ENCODE results near the gene LCT. TPM values are rescaled to one million over a fixed set of nuclear protein-coding genes. Genes with fewer than 3 reads are reported as not detected.

The LCT gene
- total and polyA plus RNA-seq, 2 of the 13 experiments (the other 11 are each of a cell fraction or from before 2014, with no cell fraction given), result not detected

- TF ChIP-seq ZBED4 (CRISPR knock-in tag; IDR thresholded peaks at IDR 0.05; ENCODE audit: borderline replicate concordance), result no peak
- TF ChIP-seq ARID4A (CRISPR knock-in tag; IDR thresholded peaks at IDR 0.05; ENCODE audit: borderline replicate concordance), result peak; percentile 92
- TF ChIP-seq IRX3 (CRISPR knock-in tag; IDR thresholded peaks at IDR 0.05; ENCODE audit: borderline replicate concordance, low read depth), result peak; percentile 12; the same call in 1 of the 2 replicates
- TF ChIP-seq ZZZ3 (CRISPR knock-in tag; IDR thresholded peaks at IDR 0.05; ENCODE audit: borderline replicate concordance), result peak; percentile 45; the same call in 1 of the 2 replicates
- TF ChIP-seq ZSCAN20 (CRISPR knock-in tag; IDR thresholded peaks at IDR 0.05; ENCODE audit: borderline replicate concordance), result peak; percentile 60; the same call in 1 of the 2 replicates
- TF ChIP-seq ZNF451 (CRISPR knock-in tag; IDR thresholded peaks at IDR 0.05), result no peak; the same call in 1 of the 2 replicates
- TF ChIP-seq ZSCAN22 (CRISPR knock-in tag; IDR thresholded peaks at IDR 0.05), result 0 out of 2 replicates have a peak, but pooled peaks have one; percentile 20
- peak; percentile 61 for TF ChIP-seq HMG20B (CRISPR knock-in tag; conservative IDR thresholded peaks at IDR 0.05)
- TF ChIP-seq MED8 (CRISPR knock-in tag; IDR thresholded peaks at IDR 0.05; ENCODE audit: insufficient replicate concordance), result peak; percentile 23
- peak; percentile 48 for TF ChIP-seq AGO1 (IDR thresholded peaks at IDR 0.05; ENCODE audit: low read depth, low read length, poor library complexity, severe bottlenecking)
- TF ChIP-seq TCF12 (IDR thresholded peaks at IDR 0.05), result no peak
- no peak; the same call in none of the 2 replicates for TF ChIP-seq TCF12 (CRISPR knock-in tag; IDR thresholded peaks at IDR 0.05)
- TF ChIP-seq SNAPC4 (CRISPR knock-in tag; IDR thresholded peaks at IDR 0.05), result peak; percentile 86
- TF ChIP-seq ZNF350 (CRISPR knock-in tag; IDR thresholded peaks at IDR 0.05; ENCODE audit: borderline replicate concordance, low read depth), result peak; percentile 93
Measured at GRCh38 chr2:135741395-135742324, 95.3 kb downstream of the LCT start, which contains the start of gene UBXN4 (continued).

All from HepG2 (cell line).